ENCODE results near the gene DNAH6.

DNA sequence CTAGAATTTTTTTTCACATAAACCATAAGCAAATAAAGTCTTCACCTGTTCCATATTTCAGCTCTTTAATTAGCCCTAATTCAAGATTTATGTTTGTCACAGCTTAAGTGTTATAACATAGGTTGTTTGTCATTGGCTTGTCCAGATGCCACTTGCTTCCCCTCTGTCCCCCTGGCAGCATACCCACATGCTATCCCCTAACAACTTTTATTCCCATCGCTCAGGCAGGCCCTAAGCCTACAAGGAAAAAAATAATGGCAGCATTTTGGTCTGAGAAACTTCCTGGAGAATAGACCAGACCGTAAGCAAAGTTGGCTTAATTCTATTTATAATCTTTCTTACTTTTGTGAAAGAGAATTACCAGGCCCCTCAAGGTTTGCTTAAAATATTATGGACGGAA, 173.9 kb downstream of the DNAH6 start:
- TF ChIP-seq, protein P1, sequence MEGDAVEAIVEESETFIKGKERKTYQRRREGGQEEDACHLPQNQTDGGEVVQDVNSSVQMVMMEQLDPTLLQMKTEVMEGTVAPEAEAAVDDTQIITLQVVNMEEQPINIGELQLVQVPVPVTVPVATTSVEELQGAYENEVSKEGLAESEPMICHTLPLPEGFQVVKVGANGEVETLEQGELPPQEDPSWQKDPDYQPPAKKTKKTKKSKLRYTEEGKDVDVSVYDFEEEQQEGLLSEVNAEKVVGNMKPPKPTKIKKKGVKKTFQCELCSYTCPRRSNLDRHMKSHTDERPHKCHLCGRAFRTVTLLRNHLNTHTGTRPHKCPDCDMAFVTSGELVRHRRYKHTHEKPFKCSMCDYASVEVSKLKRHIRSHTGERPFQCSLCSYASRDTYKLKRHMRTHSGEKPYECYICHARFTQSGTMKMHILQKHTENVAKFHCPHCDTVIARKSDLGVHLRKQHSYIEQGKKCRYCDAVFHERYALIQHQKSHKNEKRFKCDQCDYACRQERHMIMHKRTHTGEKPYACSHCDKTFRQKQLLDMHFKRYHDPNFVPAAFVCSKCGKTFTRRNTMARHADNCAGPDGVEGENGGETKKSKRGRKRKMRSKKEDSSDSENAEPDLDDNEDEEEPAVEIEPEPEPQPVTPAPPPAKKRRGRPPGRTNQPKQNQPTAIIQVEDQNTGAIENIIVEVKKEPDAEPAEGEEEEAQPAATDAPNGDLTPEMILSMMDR (IDR thresholded peaks at IDR 0.05; ENCODE audit: insufficient read depth, low read length, poor library complexity, severe bottlenecking), result no peak
- no peak for TF ChIP-seq EZH2phosphoT487 (conservative IDR thresholded peaks at IDR 0.05; ENCODE audit: low read length)
